MCF 10A (cell line): ENCODE results near the gene DIAPH2. TPM values are rescaled to one million over a fixed set of nuclear protein-coding genes. Genes with fewer than 3 reads are reported as not detected.

Source experiments
- BruUV-seq: library from RNA; stranded (reverse); fragments of 400-500 nt; replicated peaks from 2 replicates; lab custom pipeline; 2021; lab: Mats Ljungman, UMichigan
- CTCF ChIA-PET: fragments of 300-600 bp; sonication (Branson Sonifier 250); formaldehyde crosslinking; extraction: SDS; loops from one replicate; lab custom pipeline; 2021; ENCODE audit warnings: antibody characterized with exemption, inconsistent platforms; lab: Yijun Ruan, JAX
- POLR2A ChIA-PET: fragments of 300-600, 350-650 bp; sonication (Branson Sonifier 250); formaldehyde crosslinking; extraction: SDS; loops from one replicate; lab custom pipeline; 2020; ENCODE audit warnings: antibody characterized with exemption, inconsistent platforms; lab: Yijun Ruan, JAX
- DNase-seq: peaks from one replicate; pipeline ENCODE4 v3.0.0-alpha.2; 2018; ENCODE audit not compliant: unreplicated experiment
- H3K27ac Mint-ChIP-seq: one replicate; pipeline ENCODE4 v1.8.0; 2022; ENCODE audit warnings: mild to moderate bottlenecking, low read depth, mixed read lengths; ENCODE audit not compliant: unreplicated experiment
- H3K27me3 Mint-ChIP-seq: one replicate; pipeline ENCODE4 v1.8.0; 2022; ENCODE audit warnings: mixed read lengths; ENCODE audit not compliant: insufficient read depth, unreplicated experiment
- H3K36me3 Mint-ChIP-seq: one replicate; pipeline ENCODE4 v1.8.0; 2022; ENCODE audit warnings: mild to moderate bottlenecking, moderate library complexity, mixed read lengths; ENCODE audit not compliant: insufficient read depth, unreplicated experiment
- H3K4me1 Mint-ChIP-seq: one replicate; pipeline ENCODE4 v1.8.0; 2022; ENCODE audit warnings: mixed read lengths; ENCODE audit not compliant: insufficient read depth, unreplicated experiment
- H3K4me3 Mint-ChIP-seq: one replicate; pipeline ENCODE4 v1.8.0; 2022; ENCODE audit warnings: mild to moderate bottlenecking, moderate library complexity, mixed read lengths; ENCODE audit not compliant: unreplicated experiment
- H3K9me3 Mint-ChIP-seq: one replicate; pipeline ENCODE4 v1.8.0; 2022; ENCODE audit warnings: mixed read lengths; ENCODE audit not compliant: unreplicated experiment
- CTCF ChIP-seq: fragments of 200-600 bp; IDR thresholded peaks from one replicate; pipeline ENCODE4 v1.8.0; 2022; ENCODE audit warnings: antibody characterized with exemption, mild to moderate bottlenecking; ENCODE audit not compliant: unreplicated experiment
- intact Hi-C: fragments of 100-400 bp; cut with micrococcal nuclease; formaldehyde crosslinking; loops from 2 replicates; pipeline ENCODE4 v1.14.1; 2022
- total RNA-seq: library from RNA; stranded (reverse); gene quantifications from 2 replicates; pipeline ENCODE4 v1.2.3, GENCODE V29; 2022

DIAPH2 gene
- total RNA-seq, 1 experiment from 2014 or later: 17.6 TPM

- intact Hi-C loops: no loop called here
- ChIA-PET POLR2A (no interaction called here), CTCF (no interaction called here)
- no peak for DNase-seq
- Mint-ChIP-seq H3K9me3 (no peaks in the 10 kb centered on the region), H3K4me3 (no peak overlapping the region), H3K36me3 (peaks cover 6% of the 10 kb centered on the region), H3K27ac (no peak overlapping the region), H3K4me1 (no peaks in the 10 kb centered on the region), H3K27me3 (peaks cover 18% of the 10 kb centered on the region)
- no TSS peak for BruUV-seq
- TF ChIP-seq CTCF: no peak
These were observed 234.2 kb downstream of the DIAPH2 start for GRCh38 chrX:96918864-96919263.

- peaks cover 6% of the 10 kb centered on the region for H3K36me3 Mint-ChIP-seq
- no TSS peak for BruUV-seq
- ChIA-PET POLR2A (no interaction called here), CTCF (no interaction called here)
- no peaks in the 10 kb centered on the region for H3K9me3 Mint-ChIP-seq
- H3K4me3 Mint-ChIP-seq: no peak overlapping the region
- DNase-seq: no peak
- no peak overlapping the region for H3K27ac Mint-ChIP-seq
- intact Hi-C loops: no loop called here
- H3K27me3 Mint-ChIP-seq: peaks cover 20% of the 10 kb centered on the region
- no peak for TF ChIP-seq CTCF
- H3K4me1 Mint-ChIP-seq: no peaks in the 10 kb centered on the region
These were observed 235.0 kb downstream of the DIAPH2 start for GRCh38 chrX:96919672-96920071.

GRCh38 chrX:96924581-96924980, 239.9 kb downstream of the DIAPH2 start:
- BruUV-seq: no TSS peak
- intact Hi-C loops: no loop called here
- H3K27ac Mint-ChIP-seq: no peak overlapping the region
- peaks cover 6% of the 10 kb centered on the region for H3K36me3 Mint-ChIP-seq
- CTCF ChIA-PET: interaction anchor here (0.7 kb wide), 1 partner anchor 261 kb away, joined by 4 read pairs; no protein-coding TSS in a partner anchor
- TF ChIP-seq CTCF: no peak
- no peak overlapping the region for H3K4me3 Mint-ChIP-seq
- no peak for DNase-seq
- H3K27me3 Mint-ChIP-seq: peaks cover 35% of the 10 kb centered on the region
- no peaks in the 10 kb centered on the region for H3K4me1 Mint-ChIP-seq
- no peaks in the 10 kb centered on the region for H3K9me3 Mint-ChIP-seq
- POLR2A ChIA-PET: interaction anchor here (1.4 kb wide), 1 partner anchor 13 kb away, joined by 6 read pairs; no protein-coding TSS in a partner anchor

- TF ChIP-seq CTCF: no peak
- Mint-ChIP-seq H3K9me3 (no peaks in the 10 kb centered on the region), H3K4me1 (no peaks in the 10 kb centered on the region), H3K27ac (no peak overlapping the region), H3K36me3 (no peaks in the 10 kb centered on the region), H3K4me3 (no peak overlapping the region), H3K27me3 (peaks cover 16% of the 10 kb centered on the region)
- intact Hi-C loops: no loop called here
- POLR2A ChIA-PET: no interaction called here
- no TSS peak for BruUV-seq
- DNase-seq: no peak
- CTCF ChIA-PET: no interaction called here
These were observed 244.4 kb downstream of the DIAPH2 start for GRCh38 chrX:96929036-96929435.
